ENCODE results near the gene RRP12.

GRCh38 chr10:97321032-97321803 lies 79.9 kb downstream of the RRP12 start:
- TF ChIP-seq TAF1 (IDR thresholded peaks at IDR 0.05; ENCODE audit: low read depth) (no peak), EGR1 (IDR thresholded peaks at IDR 0.05) (no peak), TCF12 (IDR thresholded peaks at IDR 0.05; ENCODE audit: low read depth) (no peak), REST (IDR thresholded peaks at IDR 0.05; ENCODE audit: low read depth) (no peak), ZBTB7A (IDR thresholded peaks at IDR 0.05; ENCODE audit: low read depth) (no peak), EP300 (IDR thresholded peaks at IDR 0.05; ENCODE audit: borderline replicate concordance) (no peak), USF1 (IDR thresholded peaks at IDR 0.05) (no peak), TEAD4 (IDR thresholded peaks at IDR 0.05) (no peak), YY1 (IDR thresholded peaks at IDR 0.05; ENCODE audit: low read depth) (no peak), CEBPB (IDR thresholded peaks at IDR 0.05) (no peak)
- TF ChIP-seq, protein P1, sequence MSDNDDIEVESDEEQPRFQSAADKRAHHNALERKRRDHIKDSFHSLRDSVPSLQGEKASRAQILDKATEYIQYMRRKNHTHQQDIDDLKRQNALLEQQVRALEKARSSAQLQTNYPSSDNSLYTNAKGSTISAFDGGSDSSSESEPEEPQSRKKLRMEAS (IDR thresholded peaks at IDR 0.05): no peak
